Activated naive CD4-positive, alpha-beta T cell (primary cell): ENCODE data around the gene ING3.
"Not testable (repeated sequence)": the region's sequence is repeated elsewhere in the genome, so short reads cannot be mapped to it uniquely, and the experiment has no call there.

ENCODE experiments used
- DNase-seq, 4 experiments: peaks; one replicate each; lab custom pipeline; 2025; lab: John Stamatoyannopoulos, UW

The ING3 gene

GRCh38 chr7:121002048-121002756 is 51.6 kb downstream of the ING3 start:
- no peak for DNase-seq

GRCh38 chr7:121002757-121003200 is 52.2 kb downstream of the ING3 start:
- DNase-seq, result no peak

GRCh38 chr7:121003986-121004685 is 53.6 kb downstream of the ING3 start:
- DNase-seq, result no peak

GRCh38 chr7:121005058-121005457 is 54.5 kb downstream of the ING3 start:
- not testable (repeated sequence) for DNase-seq

GRCh38 chr7:121005996-121006584 is 55.5 kb downstream of the ING3 start:
- DNase-seq, result no peak

GRCh38 chr7:121006711-121007315 is 56.2 kb downstream of the ING3 start:
- DNase-seq, result no peak

- no peak for DNase-seq
Observed at GRCh38 chr7:121008816-121009215, 58.2 kb downstream of the ING3 start.

- no peak for DNase-seq
Observed at GRCh38 chr7:121011401-121011800, 60.8 kb downstream of the ING3 start.

GRCh38 chr7:121012170-121012874 is 61.7 kb downstream of the ING3 start:
- DNase-seq, result no peak

GRCh38 chr7:121012919-121013318 is 62.3 kb downstream of the ING3 start:
- DNase-seq, result no peak

GRCh38 chr7:121015560-121015959 is 65.0 kb downstream of the ING3 start:
- DNase-seq, result no peak

GRCh38 chr7:121016966-121017365 is 66.4 kb downstream of the ING3 start:
- no peak for DNase-seq

- DNase-seq, result no peak
Observed at GRCh38 chr7:121017586-121017985, 67.0 kb downstream of the ING3 start.

- no peak for DNase-seq
Observed at GRCh38 chr7:121019018-121019417, 68.4 kb downstream of the ING3 start.

GRCh38 chr7:121020249-121020988 is 69.8 kb downstream of the ING3 start:
- DNase-seq, result no peak

GRCh38 chr7:121020989-121021969 is 70.7 kb downstream of the ING3 start:
- no peak for DNase-seq

- no peak for DNase-seq
Observed at GRCh38 chr7:121023194-121023593, 72.6 kb downstream of the ING3 start.

- no peak for DNase-seq
Observed at GRCh38 chr7:121023683-121024511, 73.3 kb downstream of the ING3 start.

- DNase-seq, result no peak
Observed at GRCh38 chr7:121024611-121025010, 74.0 kb downstream of the ING3 start.
